T follicular helper cell (primary cell): ENCODE data around the gene MUCL1.
"Not testable (repeated sequence)": the region's sequence is repeated elsewhere in the genome, so short reads cannot be mapped to it uniquely, and the experiment has no call there.

Experiments
- DNase-seq: peaks from one replicate; pipeline ENCODE4 v3.0.0-alpha.2; 2020; ENCODE audit warnings: low read depth
- total RNA-seq, 2 experiments: gene quantifications; one replicate each; lab custom pipeline; 2026; lab: John Stamatoyannopoulos, UW

Gene MUCL1, protein sequence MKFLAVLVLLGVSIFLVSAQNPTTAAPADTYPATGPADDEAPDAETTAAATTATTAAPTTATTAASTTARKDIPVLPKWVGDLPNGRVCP
- 0 reads per million in 2 experiments for total RNA-seq

DNA sequence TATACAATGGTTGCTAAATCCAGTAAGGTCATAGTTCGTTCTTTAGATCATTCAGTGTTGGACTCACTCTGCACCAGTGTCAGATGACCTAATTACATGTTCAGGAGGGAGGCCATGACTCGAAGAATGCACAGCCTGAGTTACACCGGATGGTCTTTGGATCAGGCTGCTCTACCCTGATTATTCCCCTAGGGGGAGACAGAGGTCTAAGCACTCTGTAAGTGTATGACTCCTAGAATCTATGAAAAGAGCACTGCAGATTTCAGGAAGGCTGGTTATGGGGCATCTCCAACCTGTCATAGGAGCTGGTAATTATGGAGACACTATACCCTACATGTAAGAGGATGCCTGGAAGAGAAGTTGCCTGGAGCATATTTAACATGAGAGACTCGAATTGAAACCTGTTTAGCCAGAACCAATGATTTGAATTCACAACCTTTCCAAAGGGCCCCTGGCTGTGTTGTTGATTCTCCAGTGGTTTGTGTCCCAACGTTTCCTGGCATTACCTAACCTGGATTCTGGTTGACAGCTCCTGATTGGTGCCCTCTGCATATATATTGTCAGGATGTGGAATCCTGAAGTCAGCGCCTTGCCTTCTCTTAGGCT is at the start of gene MUCL1:
Gene MUCL1 (plus strand): TSS at position 584 of the 606 bp plus-strand sequence. CDS start 67 bp downstream, outside the sequence.
- peak; percentile 54 for DNase-seq

DNA sequence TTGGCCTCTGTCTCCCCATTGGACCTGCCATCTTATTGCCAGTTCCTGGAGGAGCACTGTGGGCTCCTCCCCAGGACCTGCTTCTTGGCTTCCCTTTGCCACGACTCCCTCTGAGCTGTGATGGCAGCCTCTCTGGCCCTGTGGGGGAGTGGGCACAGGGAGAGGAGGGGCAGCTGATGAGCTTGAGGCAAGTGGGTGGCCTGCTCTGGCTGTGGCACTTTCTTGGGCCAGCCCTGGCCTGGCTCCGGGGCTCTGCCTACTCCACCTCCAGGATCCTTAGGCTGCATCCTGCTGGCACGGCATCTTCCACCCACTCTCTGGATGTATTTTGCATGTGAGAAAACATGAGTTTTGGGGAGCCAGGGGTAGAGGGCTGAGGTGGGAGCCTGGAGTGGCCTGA is 32.6 kb upstream of the MUCL1 start:
- DNase-seq: no peak

DNA sequence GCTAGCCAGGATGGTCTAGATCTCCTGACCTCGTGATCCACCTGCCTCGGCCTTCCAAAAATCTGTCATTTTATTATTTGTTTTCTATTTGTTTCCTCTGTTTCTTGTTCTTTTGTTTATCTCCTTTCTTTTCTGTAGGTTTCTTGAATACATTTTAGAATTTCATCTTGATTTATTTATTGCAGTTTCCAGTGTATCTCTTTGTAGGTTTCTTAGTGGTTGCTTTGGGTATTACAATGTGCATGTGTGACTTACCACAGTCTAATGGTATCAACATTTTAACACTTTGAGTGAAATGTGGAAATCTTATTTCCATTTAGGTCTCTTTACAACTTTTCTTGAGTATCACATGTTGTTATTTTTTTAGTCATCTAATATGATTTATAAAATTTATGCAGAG is 29.9 kb upstream of the MUCL1 start:
- DNase-seq: no peak

DNA sequence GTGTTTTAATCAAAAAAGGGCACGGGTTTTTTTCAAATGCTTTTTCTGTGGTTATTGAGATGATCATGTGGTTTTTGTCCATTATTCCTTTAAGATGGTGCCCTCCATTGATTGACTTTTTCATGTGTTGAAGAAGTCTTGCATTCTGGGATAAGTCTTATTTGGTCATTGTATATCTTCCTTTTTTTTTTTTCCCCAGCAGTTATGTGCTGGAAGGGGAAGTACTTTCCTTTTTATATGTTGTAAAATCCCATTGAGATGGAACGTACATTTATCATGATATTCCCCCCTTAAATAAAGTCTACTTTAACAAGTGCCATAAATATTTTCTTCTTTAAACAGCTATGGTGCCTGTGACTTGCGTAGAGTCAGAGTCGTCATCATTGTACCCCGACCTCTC is 24.8 kb upstream of the MUCL1 start:
- DNase-seq: no peak

DNA sequence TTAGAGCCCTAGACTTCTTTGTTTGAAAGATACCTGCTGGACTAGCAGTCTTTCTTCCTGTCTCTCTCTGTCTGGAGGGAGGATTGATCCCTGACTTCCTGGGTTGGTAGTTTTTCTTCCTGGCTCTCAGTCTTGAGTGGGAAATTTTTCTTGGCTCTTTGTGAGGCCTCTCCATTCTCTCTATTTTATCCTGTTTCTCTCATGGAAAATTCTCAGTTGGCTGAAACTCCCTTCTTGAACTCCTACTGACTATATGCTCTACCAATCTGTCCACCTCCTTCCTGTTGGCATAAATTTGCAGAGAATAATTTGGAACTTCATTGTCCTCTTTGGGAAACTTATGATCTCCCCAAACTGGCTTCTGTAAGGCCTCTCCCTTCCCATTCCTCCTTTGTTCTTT is 24.1 kb upstream of the MUCL1 start:
- no peak for DNase-seq

DNA sequence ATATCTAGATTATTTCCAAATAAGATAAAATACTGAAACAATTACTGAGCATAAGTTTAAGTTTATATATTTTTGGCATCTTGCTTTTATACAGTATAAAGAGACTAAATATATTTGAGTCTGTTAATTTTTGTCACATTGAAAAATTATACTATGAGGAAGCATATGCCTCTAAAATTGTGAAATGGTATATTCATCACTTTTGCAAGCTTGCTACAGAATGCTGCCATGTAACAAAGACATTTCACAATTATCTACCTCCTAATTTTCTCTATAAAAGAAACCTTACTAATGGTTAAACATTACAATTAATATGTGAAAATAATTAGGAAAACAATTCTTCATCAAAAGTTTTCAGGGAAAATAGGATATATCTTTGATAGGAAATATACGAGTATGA is 22.7 kb upstream of the MUCL1 start:
- no peak for DNase-seq

DNA sequence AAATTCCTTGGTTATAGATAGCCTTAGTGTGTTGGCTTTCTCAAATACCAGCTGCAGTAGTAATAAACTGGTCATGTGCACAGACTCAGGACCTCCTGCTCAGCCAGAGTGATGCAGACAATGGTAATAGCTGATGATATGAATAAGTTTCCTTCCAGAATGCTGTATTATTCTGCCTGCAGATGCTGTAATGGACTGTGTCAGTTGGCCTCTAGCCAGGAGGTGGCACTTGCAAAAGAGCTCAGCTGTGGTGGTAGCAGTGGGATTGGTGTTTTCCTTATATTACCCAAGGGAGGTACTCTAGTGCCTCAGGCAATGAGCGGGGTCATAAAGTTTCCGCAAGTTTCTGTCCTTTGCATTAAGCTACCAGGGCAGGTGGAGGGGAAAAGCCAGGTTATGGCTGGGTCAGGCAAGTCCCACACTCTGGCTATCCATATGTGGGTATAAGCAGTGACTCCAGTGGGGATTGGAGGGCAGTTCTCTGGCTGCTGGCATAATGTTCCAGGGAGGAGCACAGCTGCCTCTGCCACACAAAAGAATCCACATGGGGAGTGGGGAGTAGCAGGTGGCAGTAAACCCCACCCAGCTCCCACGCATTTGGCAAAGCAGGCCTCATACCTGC is 14.0 kb upstream of the MUCL1 start:
- DNase-seq: no peak

DNA sequence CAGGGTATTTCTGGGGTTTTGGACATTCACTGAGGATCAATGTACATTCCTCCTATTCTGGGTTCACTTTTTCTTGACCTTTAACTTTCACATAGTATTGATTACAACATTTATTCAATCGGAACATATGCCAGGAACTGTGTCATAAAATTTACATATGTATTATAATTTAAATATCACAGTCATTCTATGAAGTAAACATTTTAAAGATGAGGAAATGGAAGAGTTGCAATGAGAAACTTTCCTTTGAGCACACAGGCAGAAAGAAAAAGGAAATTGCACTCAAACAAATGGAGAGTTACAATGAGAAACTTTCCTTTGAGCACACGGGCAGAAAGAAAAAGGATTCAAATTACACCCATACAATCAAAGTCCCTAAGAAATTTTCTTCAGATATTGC is 3.1 kb downstream of the MUCL1 start:
- DNase-seq: no peak

DNA sequence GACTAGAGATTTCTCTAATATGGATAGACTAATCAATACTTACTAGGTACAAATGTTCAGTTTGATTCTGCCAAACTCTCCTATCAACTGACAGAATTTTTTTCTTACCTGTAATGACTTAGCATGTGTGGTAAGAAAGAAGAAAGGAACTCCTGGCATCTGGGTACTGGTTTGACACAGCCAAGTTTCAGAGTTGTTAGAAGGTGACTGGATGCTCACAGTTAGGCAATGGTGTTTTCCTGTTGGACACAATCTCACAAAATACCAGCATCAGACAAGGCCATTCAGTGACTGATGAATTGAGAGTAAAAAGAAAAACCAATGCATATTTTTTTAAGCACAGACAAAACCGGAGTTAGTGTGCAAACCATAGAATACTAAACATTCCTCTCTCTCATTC is 4.2 kb downstream of the MUCL1 start:
- DNase-seq: no peak

DNA sequence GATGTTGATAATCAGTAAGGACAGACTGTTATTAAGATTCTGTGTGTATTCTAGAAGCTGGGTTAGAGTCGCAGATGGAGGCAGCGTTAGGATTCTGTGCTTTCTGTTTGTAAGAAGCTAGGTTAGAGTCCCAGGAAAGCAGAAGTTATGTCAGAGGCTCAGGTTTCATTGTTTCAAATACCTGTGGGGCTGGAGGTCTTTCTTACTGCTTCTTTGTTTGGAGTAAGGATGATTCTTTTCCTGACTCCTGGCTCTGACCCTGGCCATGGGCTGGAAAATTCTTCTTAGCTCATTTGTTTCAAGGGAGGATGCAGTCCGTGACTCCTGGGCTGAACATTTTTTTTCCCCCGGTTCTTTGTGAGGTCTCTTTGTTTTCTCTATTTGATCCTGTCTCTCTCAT is 5.2 kb downstream of the MUCL1 start:
- no peak for DNase-seq

DNA sequence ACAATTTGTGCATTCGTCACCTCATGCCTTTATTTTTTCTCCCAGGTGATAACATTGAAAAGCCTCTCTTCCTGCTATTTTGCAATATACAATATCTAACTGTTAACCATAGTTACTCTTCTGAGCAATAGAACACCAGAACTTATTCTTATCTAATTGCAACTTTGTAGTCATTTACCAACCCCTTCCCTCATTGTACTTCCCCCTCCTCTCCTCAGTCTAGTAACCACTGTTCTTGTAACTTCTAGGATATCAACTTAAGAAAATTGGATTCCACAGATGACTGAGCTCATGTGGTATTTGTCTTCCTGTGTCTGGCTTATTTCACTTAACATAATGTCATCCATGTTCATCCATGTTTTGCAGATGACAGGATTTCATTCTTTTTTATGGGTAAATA is 7.6 kb downstream of the MUCL1 start:
- no peak for DNase-seq

DNA sequence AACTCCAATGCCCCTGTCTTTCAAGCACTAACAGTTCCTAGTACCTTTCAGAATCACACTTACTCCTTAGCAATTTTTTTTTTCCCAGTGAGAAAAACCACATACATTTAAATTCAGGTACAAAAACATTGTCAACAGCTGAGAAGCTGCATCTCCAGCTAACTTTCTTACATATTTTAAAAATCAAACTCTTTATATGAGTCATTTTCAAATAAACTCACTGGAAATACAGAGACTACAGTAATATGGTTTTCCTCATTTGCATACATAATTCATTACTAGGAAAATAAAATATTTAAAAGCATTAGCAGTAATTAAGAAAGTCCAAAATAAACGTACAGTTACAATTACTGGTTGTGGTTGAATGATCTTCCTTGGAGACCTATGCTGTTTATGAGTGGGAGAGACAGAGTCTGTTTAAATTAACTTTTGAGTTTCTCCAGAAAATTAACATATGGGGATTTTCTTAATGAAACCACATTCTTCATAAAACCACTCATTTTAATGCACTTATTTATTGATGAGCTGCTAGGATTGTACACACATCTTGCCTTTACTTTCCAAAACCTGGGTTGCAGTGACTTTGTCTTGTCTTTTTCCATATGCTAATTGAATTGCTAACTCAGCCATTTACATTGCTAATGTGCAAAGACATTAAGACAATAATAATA is 9.8 kb downstream of the MUCL1 start:
- DNase-seq: no peak

DNA sequence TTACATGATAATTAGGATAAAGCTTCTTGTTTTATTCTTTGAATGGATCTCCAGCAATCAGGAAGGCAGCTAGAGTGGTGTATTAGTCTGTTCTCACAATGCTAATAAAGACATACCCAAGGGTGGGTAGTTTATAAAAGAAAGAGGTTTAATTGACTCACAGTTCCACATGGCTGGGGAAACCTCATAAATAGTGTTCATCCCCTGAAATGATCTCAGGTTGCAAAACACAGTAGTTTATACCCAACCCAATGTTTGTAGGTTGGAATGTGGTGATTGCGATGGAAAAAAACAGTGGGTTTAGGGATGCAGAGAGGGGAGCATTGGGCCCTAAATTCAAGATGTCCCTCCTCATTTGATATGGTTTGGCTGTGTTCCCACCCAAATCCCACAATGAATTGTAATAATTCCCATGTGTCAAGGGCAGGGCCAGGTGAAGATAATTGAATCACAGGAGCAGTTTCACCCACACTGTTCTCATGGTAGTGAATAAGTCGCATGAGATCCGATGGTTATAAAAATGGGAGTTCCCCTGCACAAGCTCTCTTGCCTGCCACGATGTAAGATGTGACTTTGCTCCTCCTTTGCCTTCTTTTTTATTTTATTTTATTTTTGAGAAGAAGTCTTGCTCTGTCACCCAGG is 11.5 kb downstream of the MUCL1 start:
- DNase-seq: no peak

DNA sequence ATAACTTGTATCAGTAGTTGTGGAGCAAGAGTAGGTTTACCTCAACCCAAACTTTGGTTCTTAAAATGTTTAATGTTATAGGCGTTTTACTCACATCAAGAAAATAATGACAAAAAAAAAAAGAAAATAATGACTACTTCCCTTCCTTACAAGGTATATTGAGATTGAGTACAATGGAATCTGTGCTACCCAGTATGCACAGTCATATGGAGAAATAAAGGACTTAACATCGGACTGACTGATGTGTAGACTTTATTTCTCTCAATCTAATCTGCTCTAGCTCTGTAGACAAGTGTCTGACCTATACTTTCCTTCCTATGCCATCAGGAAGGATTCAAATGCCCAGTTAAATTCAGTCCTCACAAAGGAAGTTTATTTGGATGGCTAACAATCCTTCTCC is 14.4 kb downstream of the MUCL1 start:
- DNase-seq: no peak

DNA sequence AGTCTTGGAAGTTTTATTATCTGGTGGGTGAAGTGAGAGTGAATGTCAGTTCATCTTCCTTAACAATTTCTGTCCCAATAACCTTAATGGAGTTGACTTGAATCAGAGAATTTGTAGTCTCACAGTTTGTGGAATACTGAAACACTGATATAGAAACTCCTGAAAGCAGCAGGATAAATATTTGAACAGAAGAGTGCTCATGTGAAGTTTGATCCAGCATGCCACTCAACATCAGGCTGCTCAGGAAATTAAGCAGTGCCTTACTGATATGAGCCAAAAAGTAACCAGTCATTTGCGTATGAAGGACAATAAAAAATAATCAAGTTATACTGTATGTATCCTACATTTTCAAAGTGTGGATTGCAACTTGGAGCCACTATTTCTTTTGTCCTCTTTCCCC is 15.7 kb downstream of the MUCL1 start:
- no peak for DNase-seq

DNA sequence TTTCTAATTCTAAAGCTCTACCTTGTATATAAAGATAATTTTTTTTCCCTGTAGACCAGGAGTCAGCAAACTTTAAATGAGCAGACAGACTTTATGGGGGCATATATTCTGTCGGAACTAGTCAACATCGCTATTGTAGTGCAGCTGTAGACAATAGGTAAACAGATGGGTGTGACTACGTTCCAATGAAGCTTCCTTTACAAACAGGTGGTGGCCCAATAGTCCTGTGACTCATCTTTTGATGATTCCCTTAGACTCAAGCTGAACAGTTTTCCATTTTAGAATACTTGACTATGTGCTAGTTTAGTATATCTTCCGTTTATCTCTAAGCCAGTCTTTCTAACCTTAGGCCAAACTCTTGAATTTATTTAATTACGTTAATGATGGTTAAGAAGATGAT is 16.3 kb downstream of the MUCL1 start:
- DNase-seq: no peak

DNA sequence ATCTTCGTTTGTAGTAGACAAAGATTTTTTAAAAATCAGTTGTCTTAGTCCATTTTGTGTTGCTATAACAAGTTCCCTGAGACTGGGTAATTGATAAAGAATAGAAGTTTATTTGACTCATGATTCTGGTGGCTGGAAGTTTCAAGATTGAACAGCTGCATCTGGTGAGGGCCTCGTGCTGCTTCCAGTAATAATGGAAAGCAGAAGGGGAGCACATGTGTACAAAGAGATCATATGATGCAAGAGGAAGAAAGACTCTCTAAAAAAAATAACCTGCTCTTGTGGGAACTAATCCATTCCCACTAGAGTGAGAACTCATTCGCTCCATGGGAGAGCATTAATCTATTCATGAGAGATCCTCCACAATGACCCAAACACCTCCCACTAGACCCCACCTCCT is 24.8 kb downstream of the MUCL1 start:
- DNase-seq: no peak

DNA sequence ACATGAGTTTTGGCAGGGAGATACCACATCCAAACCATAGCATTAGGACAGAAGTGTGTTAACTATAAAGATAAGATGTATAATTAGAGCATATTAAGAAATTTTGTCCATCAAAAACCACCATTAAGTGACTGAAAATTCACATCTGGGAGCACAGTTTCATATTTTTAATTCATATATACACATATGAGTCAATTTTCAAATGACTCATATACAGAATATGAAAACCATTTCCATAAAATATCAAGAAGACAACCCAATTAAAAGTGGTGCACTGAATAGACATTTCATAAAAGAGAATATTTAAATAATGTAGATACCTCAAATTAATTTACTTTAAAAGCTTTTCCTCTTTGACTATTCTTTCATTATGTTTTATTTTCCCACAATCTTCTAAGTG is 25.3 kb downstream of the MUCL1 start:
- DNase-seq: no peak

DNA sequence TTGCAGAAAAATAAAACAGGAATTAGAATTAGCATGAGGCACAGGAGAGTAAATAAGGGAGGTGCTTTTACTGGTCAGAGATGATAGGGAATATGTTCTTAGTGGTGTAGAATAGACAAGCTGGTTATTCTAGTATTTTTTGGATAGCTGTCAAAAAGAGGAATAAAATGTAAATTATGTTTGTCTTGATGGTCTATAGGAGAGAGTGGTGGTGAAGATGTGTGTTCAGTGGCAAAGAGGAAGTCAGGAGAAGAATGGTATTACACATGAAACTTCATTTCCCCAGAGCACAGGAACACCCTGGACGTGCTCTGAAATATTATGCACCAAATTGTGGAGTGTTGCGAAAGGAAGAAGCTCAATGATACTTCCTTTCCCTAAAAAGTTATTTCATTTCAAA is 27.8 kb downstream of the MUCL1 start:
- DNase-seq: no peak

DNA sequence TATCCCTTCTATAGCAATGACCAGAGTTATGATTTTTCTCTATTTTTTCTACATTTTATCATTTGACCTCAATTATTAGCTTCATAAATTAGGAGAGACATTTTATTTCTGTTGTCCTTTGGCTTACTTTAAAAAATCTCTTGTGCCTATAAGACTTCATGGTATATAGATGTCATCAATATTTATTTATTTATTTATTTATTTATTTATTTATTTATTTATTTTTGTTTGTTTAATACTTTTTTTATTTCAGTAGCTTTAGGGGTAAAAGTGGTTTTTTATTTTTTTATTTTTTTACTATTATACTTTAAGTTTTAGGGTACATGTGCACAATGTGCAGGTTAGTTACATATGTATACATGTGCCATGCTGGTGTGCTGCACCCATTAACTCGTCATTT is 28.3 kb downstream of the MUCL1 start:
- DNase-seq: not testable (repeated sequence)

DNA sequence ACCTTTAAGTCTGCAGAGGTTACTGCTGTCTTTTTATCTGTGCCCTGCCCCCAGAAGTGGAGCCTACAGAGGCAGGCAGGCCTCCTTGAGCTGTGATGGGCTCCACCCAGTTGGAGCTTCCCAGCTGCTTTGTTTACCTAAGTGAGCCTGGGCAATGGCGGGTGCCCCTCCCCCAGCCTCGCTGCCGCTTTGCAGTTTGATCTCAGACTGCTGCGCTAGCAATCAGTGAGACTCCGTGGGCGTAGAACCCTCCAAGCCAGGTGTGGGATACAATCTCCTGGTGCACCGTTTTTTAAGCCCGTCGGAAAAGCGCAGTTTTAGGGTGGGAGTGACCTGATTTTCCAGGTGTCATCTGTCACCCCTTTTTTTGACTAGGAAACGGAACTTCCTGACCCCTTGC is 34.1 kb downstream of the MUCL1 start:
- DNase-seq: not testable (repeated sequence)

DNA sequence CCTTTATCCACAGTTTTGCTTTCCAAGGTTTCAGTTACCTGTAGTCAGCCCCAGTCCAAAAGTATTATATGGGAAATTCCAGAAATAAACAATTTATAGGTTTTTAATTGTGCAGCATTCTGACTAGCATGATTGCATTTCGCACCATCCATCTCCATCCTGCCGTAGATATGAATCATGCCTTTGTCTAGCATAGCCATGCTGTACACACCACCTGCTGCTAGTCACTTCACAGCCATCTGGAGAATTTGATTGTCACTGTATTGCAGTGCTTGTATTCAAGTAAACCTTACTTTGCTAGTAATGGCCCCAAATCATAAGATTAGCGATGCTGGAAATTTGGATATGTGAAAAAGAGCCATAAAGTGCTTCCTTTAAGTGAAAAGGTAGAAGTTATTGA is 36.0 kb downstream of the MUCL1 start:
- DNase-seq: no peak
